IPS DF 19.7 (cell line): ENCODE measurements around the gene FZD10.

Experiments
- DNase-seq: peaks from one replicate; pipeline ENCODE4 v3.0.0-alpha.2; 2013; ENCODE audit warnings: low read depth, low spot score

Gene FZD10

GRCh38 chr12:130179191-130179590 lies 16.9 kb downstream of the FZD10 start:
- DNase-seq = no peak

GRCh38 chr12:130179621-130180020 lies 17.4 kb downstream of the FZD10 start:
- no peak for DNase-seq

GRCh38 chr12:130181211-130181610 lies 18.9 kb downstream of the FZD10 start:
- no peak for DNase-seq

- no peak for DNase-seq
Observed at GRCh38 chr12:130183585-130184370, 21.5 kb downstream of the FZD10 start.

DNA sequence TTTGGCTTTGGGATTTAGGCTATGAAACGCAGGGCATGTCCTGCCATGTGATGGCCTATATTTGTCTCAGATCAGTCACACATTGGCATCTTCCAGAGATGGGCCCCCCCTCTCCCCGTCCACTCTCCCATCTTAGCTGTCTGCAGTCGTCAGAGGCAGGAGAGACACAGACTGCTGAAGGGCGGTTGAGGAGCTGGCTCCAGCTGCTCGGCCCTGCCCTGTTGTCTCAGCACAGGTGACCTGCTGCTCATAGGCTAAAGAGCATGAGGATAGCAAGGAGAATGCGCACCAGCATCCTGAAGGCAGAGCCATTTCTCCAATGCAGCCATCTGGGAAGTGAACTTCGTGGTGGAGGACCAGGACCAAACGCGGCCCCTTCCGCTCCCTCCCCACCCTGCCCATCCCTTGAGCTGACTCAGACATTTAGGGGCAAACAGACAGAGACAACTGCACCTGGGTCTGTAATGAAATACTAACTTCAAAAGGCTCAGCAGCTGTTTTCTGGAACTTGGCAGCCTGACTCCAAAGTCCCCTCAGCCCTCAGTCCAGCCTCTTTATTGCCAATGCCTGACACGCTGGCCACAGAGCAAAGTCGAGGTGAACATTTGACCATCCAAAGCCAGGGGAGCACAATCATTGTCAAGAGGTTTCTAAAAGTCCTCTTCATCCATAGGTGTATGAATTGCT lies 22.3 kb downstream of the FZD10 start:
- DNase-seq = no peak

- no peak for DNase-seq
Observed at GRCh38 chr12:130185455-130186391, 23.5 kb downstream of the FZD10 start.

DNA sequence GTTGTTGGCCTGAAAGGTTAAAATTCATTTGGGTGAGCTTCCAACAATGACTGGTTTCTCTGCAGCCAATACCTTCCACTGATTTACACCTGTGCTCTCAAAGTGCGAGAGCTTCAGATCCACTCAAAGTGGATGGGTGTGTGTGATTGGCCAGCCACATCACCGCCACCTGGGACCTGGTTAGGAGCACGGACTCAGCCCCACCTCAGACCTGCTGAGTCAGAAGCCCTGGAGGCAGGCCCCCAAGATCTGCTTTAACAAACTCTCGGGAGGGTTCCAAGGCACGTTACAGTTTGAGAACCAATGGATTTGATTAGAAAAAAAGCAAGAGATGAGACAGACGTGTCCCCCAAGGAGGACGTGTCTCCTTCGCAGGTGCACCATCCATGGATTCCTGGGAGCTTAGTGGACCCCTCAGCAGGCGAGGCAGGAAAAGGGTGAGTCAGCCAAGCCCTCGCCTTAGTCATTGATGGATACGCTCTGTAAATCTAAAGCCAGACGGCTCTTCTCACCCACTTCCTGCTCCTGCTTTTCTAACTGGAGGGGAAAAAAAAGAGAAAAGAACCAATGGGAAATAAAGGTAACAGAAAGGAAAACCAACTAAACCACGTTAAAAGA lies 24.5 kb downstream of the FZD10 start:
- DNase-seq = no peak

GRCh38 chr12:130192642-130193345 lies 30.5 kb downstream of the FZD10 start:
- DNase-seq = no peak

DNA sequence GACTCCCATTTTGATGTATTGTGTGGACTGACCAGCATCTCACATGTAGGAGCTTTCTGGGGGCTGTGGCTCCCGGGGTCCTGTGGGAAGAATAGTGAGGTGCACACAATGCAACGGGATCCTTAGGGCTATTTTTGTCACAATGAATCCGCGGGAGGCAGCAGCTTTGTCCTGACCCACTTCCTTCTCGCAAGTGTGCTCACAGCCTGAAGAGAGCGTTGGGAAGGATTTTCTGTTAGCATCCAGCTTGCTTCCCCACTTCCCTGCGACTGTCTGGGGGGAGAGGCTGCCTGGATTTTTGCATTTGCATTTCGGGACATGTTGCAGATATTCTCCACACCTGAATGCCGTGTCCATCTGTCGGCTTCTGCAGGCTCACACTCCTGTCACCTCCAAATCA lies 31.9 kb downstream of the FZD10 start:
- no peak for DNase-seq

GRCh38 chr12:130195369-130195768 lies 33.1 kb downstream of the FZD10 start:
- DNase-seq = no peak

DNA sequence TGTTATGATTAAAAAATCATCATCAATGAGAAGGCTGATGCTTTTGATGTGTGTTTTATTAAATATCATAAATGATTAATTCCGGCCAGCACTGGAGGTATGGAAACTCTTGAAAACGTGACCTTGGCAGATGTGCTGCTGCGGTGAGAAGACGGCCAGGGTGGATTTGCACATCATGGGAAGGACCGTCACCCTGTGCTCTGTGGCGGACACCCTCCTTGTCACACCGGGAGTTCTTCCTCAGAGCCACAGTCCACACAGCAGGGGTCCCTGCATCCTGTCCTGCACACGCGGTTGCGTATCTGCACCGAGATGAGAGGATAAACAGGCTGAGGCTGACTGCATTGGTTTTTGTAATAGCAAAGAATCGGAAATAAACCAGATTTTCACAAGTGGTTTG lies 33.5 kb downstream of the FZD10 start:
- DNase-seq = no peak

DNA sequence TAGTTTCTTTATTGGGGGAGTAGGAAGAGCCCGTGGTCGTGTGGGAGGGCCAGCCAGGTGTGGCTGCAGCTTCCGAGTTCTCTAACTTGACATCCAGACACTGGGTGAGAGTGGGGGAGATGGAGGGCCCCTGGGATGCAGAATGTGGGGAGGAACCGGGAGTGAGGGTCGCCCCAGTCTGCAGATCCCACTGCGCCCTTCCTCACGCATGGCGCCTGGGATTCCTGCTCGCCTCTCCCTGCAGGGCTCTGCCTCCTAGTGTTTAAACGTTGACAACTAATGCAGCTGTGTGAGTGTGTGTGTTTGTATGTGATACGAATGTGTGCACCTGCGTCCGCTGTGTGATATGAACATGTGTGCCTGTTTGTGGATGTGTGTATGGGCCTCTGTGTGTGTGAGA lies 34.6 kb downstream of the FZD10 start:
- no peak for DNase-seq

DNA sequence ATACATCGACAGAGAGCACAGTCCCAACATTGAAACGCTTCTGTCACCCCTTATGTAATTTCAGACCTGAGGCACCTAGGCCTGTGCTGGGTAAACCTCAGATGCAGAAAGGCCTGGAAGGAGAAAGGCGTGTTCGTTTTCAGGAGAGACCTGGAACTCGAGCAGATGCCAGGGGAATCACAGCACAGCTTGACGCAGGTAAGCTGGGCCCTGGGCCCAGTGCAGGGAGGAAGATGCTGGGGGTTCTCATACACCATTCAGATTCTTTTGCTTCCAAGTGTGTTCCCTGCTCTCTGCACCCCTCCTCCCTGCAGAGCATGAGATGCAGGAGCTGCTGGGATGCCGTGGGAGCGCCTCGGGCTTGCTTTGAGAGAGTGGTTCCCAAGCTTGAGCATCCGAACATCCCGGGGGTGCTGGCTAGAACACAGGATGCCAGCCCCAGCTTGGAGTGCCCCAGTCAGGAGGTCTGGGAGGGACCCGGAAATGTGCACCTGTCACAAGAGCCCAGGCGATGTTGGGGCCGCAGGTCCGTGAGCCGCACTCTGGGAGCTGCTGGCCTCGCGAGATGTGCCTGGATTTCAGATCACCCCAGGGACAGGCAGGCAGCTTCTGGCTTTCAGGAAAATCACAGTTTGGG lies 35.9 kb downstream of the FZD10 start:
- no peak for DNase-seq

DNA sequence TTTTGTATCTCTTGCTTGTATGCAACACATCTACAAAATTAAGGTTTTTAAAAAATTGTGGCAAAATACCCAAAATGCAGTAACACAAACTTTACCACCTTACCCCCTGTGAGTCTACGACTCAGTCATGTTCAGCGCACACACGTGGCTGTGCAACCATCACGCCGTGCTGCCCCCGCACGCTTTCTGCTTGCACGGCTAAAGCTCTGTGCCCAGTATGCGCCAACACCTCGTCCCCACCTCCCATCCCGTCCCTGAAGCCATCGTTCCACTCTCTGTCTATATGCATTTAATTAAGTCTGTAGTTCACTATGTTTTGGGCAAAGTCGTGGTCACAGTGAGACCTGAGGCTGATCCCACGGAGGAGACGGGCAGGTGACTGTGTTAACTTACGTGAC lies 36.4 kb downstream of the FZD10 start:
- DNase-seq = no peak

GRCh38 chr12:130199581-130200390 lies 37.5 kb downstream of the FZD10 start:
- DNase-seq = no peak

- no peak for DNase-seq
Observed at GRCh38 chr12:130200445-130200844, 38.2 kb downstream of the FZD10 start.

DNA sequence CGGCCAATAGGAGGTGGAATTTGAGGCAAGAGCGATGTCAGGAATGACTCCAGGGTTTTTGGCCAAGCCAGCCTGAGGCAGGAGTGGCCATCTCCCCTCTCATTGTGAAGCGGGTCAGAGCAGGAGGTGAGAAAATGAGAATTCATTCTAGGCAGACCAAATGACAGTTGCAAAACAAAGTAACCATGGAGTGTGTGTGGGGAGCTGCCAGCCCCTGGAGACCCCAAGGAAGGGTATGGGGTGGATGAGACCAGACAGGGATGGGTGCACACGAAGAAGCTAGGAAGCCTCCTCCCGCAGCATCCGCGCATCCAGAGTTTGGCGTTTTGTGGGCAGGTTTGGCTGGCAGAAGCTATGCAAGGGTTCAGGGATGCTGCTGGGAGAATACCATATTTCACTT lies 38.8 kb downstream of the FZD10 start:
- DNase-seq = no peak

DNA sequence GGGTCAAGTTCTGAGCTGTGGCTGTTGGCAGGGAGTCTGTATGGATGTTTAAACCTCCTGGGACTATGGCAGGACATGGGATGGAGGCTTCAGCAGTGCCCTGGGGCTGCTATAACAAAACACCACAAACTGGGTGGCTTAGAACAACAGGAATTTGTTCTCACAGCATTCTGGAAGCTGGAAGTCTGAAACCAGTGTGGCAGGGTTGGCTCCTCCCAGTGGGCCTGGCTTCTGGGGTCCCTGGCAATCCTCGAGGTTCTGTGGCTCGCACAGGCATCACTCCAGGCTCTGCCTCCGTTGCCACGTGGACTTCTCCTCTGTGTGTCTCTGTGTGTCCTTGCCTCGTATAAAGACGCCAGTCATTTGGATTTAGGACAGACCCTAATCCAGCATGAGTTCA lies 39.9 kb downstream of the FZD10 start:
- DNase-seq = no peak

DNA sequence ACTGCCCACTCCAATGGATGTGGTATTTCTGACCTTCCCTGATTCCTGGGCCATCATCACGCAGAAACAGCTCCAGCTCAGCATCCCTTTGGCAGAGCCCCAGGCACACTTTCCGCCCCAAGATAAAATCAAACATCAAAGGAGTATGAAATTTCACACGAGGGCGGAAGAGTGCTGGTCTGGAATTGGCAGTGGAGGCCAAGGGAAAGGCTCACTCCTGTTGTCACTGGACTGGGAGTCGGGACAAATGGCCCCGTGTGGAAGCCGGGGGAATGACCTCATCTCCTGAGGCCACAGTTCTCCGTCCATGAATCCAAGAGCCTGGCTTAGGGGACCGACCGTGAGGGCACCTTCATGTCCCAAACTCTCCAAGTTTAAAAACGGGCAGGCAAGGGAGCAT lies 40.9 kb downstream of the FZD10 start:
- no peak for DNase-seq

DNA sequence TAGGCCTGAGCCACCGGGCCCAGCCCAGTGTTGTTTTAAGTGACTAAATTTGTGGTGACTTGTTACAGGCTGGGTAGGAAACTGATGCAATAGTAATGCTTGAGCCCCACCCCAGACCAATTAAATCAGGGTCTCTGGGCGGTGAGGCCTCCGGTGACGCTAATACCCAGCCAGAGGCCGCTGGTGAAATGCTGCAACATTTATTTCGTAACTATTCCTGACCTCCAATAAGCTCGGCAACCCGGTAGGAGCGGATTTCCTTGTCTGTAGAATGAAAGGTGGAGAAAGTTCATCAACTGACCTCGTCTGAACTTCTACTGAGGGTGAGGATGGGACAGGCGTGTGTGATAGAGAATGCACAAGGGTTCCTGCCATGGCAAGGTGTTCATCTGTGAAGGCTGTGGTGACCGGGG lies 42.3 kb downstream of the FZD10 start:
- DNase-seq = no peak
